ENCODE data around the gene TMEM131.
"Not testable (repeated sequence)": the region's sequence is repeated elsewhere in the genome, so short reads cannot be mapped to it uniquely, and the experiment has no call there.

TMEM131 gene

GRCh38 chr2:97858442-97858841 is 137.3 kb downstream of the TMEM131 start:
- Histone ChIP-seq H4K20me1 (ENCODE audit: insufficient read depth, low read length) (0 out of 2 replicates have a peak, but pooled peaks cover 3% of the 10 kb centered on the region), H2AFZ (ENCODE audit: low read depth, low read length) (no peak overlapping the region), H3K4me3 (ENCODE audit: low read depth in 1 of 2, low read length in 2 of 2) (no peak overlapping the region), H3K79me2 (ENCODE audit: insufficient read depth, low read length) (no peaks in the 10 kb centered on the region), H3K9me3 (ENCODE audit: insufficient read depth, low read length, severe bottlenecking) (no peaks in the 10 kb centered on the region), H3K27ac (ENCODE audit: low read length) (no peak overlapping the region), H3K9ac (ENCODE audit: low read depth, low read length) (no peak overlapping the region), H3K27me3 (ENCODE audit: insufficient read depth, low read length, poor library complexity) (no peaks in the 10 kb centered on the region), H3K4me2 (ENCODE audit: insufficient read depth, low read length) (no peak overlapping the region), H3K4me1 (ENCODE audit: insufficient read depth, low read length) (no peaks in the 10 kb centered on the region), H3K36me3 (ENCODE audit: insufficient read depth, low read length) (no peaks in the 10 kb centered on the region)
- TF ChIP-seq EZH2 (IDR thresholded peaks at IDR 0.05; ENCODE audit: borderline replicate concordance, low read depth, low read length, severe bottlenecking) (no peak), CTCF (IDR thresholded peaks at IDR 0.05; ENCODE audit: borderline replicate concordance, extremely low read depth, low read length, poor library complexity, severe bottlenecking) (no peak)
- ATAC-seq (ENCODE audit: insufficient read depth, low read depth) (no peak), DNase-seq (no peak)

GRCh38 chr2:97857553-97857952 is 138.2 kb downstream of the TMEM131 start:
- Histone ChIP-seq H3K9me3 (ENCODE audit: insufficient read depth, low read length, severe bottlenecking) (no peaks in the 10 kb centered on the region), H3K27ac (ENCODE audit: low read length) (no peak overlapping the region), H3K27me3 (ENCODE audit: insufficient read depth, low read length, poor library complexity) (no peaks in the 10 kb centered on the region), H3K9ac (ENCODE audit: low read depth, low read length) (no peak overlapping the region), H3K4me2 (ENCODE audit: insufficient read depth, low read length) (no peak overlapping the region), H4K20me1 (ENCODE audit: insufficient read depth, low read length) (0 out of 2 replicates have a peak, but pooled peaks cover 3% of the 10 kb centered on the region), H2AFZ (ENCODE audit: low read depth, low read length) (no peak overlapping the region), H3K36me3 (ENCODE audit: insufficient read depth, low read length) (no peaks in the 10 kb centered on the region; the same call in 1 of the 2 replicates), H3K79me2 (ENCODE audit: insufficient read depth, low read length) (no peaks in the 10 kb centered on the region), H3K4me3 (ENCODE audit: low read depth in 1 of 2, low read length in 2 of 2) (no peak overlapping the region), H3K4me1 (ENCODE audit: insufficient read depth, low read length) (no peaks in the 10 kb centered on the region)
- no peak for DNase-seq
- ATAC-seq (ENCODE audit: insufficient read depth, low read depth), result no peak
- no peak for TF ChIP-seq CTCF (IDR thresholded peaks at IDR 0.05; ENCODE audit: borderline replicate concordance, extremely low read depth, low read length, poor library complexity, severe bottlenecking)

GRCh38 chr2:97853057-97853456 is 142.7 kb downstream of the TMEM131 start:
- H3K27ac ChIP-seq (ENCODE audit: low read length); ATAC-seq (ENCODE audit: insufficient read depth, low read depth); H3K79me2 ChIP-seq (ENCODE audit: insufficient read depth, low read length); H3K4me1 ChIP-seq (ENCODE audit: insufficient read depth, low read length); H4K20me1 ChIP-seq (ENCODE audit: insufficient read depth, low read length); H3K4me3 ChIP-seq (ENCODE audit: low read depth in 1 of 2, low read length in 2 of 2); H3K4me2 ChIP-seq (ENCODE audit: insufficient read depth, low read length); H3K36me3 ChIP-seq (ENCODE audit: insufficient read depth, low read length); DNase-seq; H3K27me3 ChIP-seq (ENCODE audit: insufficient read depth, low read length, poor library complexity); H2AFZ ChIP-seq (ENCODE audit: low read depth, low read length); H3K9ac ChIP-seq (ENCODE audit: low read depth, low read length); H3K9me3 ChIP-seq (ENCODE audit: insufficient read depth, low read length, severe bottlenecking): not testable (repeated sequence)

- peaks cover 3% of the 10 kb centered on the region; the same call in 1 of the 2 replicates for H4K20me1 ChIP-seq (ENCODE audit: insufficient read depth, low read length)
- no peaks in the 10 kb centered on the region for H3K79me2 ChIP-seq (ENCODE audit: insufficient read depth, low read length)
- H3K4me3 ChIP-seq (ENCODE audit: low read depth in 1 of 2, low read length in 2 of 2), result no peak overlapping the region
- H3K27me3 ChIP-seq (ENCODE audit: insufficient read depth, low read length, poor library complexity), result no peaks in the 10 kb centered on the region
- TF ChIP-seq EZH2 (IDR thresholded peaks at IDR 0.05; ENCODE audit: borderline replicate concordance, low read depth, low read length, severe bottlenecking), result no peak
- no peak overlapping the region for H3K27ac ChIP-seq (ENCODE audit: low read length)
- ATAC-seq (ENCODE audit: insufficient read depth, low read depth) (no peak), DNase-seq (no peak)
- no peaks in the 10 kb centered on the region; the same call in 1 of the 2 replicates for H3K36me3 ChIP-seq (ENCODE audit: insufficient read depth, low read length)
- no peak overlapping the region for H3K4me2 ChIP-seq (ENCODE audit: insufficient read depth, low read length)
- H3K9me3 ChIP-seq (ENCODE audit: insufficient read depth, low read length, severe bottlenecking), result no peaks in the 10 kb centered on the region
- no peak overlapping the region for H2AFZ ChIP-seq (ENCODE audit: low read depth, low read length)
- H3K9ac ChIP-seq (ENCODE audit: low read depth, low read length), result no peak overlapping the region
- H3K4me1 ChIP-seq (ENCODE audit: insufficient read depth, low read length), result no peaks in the 10 kb centered on the region
Measured at GRCh38 chr2:97851172-97851571, 144.6 kb downstream of the TMEM131 start.

All from DND-41 (cell line).